CD4-positive, alpha-beta T cell (primary cell): ENCODE measurements around the gene NAV2. TPM values are rescaled to one million over a fixed set of nuclear protein-coding genes. Genes with fewer than 3 reads are reported as not detected.

Experiments
- ATAC-seq: fragments of 200-7000 bp; cut with Tn5 transposase; one replicate; pipeline ENCODE4 v1.10.0; 2022; ENCODE audit warnings: mild to moderate bottlenecking; ENCODE audit not compliant: poor library complexity
- CTCF ChIA-PET: fragments of 350-600 bp; sonication (Branson Sonifier 250); formaldehyde crosslinking; loops from one replicate; lab custom pipeline; 2021; ENCODE audit warnings: antibody characterized with exemption, inconsistent platforms; lab: Charles Lee
- POLR2A ChIA-PET: fragments of 350-600 bp; sonication (Branson Sonifier 250); formaldehyde crosslinking; loops from one replicate; lab custom pipeline; 2021; ENCODE audit warnings: antibody characterized with exemption, inconsistent platforms; lab: Charles Lee
- DNase-seq, 14 experiments: peaks; one replicate each; pipeline ENCODE4 v3.0.0-alpha.2; 2013 to 2020; ENCODE audit warnings: mixed read lengths in 2 of 14
- H3K27ac ChIP-seq, 2 donors: one replicate each; pipeline versions ENCODE4 v1.5.1 to v1.7.0; 2013; ENCODE audit warnings: low read length in 2 of 2, low read depth in 1 of 2, mild to moderate bottlenecking in 1 of 2
- H3K27me3 ChIP-seq, 2 experiments: 1 replicate in 1 of 2; 2 replicates in 1 of 2; pipeline versions ENCODE4 v1.6.1 to v1.7.0; 2013; ENCODE audit warnings: low read length in 2 of 2, control low read depth in 1 of 2, mild to moderate bottlenecking in 1 of 2, moderate library complexity in 1 of 2; ENCODE audit not compliant: insufficient read depth in 2 of 2, control insufficient read depth in 1 of 2
- H3K36me3 ChIP-seq: one replicate; pipeline ENCODE4 v1.6.1; 2013; ENCODE audit warnings: low read length, control low read depth; ENCODE audit not compliant: insufficient read depth
- H3K4me1 ChIP-seq: one replicate; pipeline ENCODE4 v1.6.1; 2013; ENCODE audit warnings: low read length, control low read depth; ENCODE audit not compliant: insufficient read depth
- H3K4me3 ChIP-seq: one replicate; pipeline ENCODE4 v1.5.1; 2013; ENCODE audit warnings: mild to moderate bottlenecking, low read length, moderate library complexity
- H3K9me3 ChIP-seq, 2 experiments: 1 replicate in 1 of 2; 2 replicates in 1 of 2; pipeline versions ENCODE4 v1.6.1 to v1.7.0; 2013; ENCODE audit warnings: low read length in 2 of 2, mild to moderate bottlenecking in 2 of 2, control low read depth in 1 of 2, moderate library complexity in 1 of 2; ENCODE audit not compliant: control insufficient read depth in 1 of 2, insufficient read depth in 1 of 2
- H3K27ac Mint-ChIP-seq: one replicate; pipeline ENCODE4 v1.8.0; 2020; ENCODE audit warnings: mixed read lengths
- H3K27me3 Mint-ChIP-seq: one replicate; pipeline ENCODE4 v1.8.0; 2021; ENCODE audit warnings: mixed read lengths
- H3K36me3 Mint-ChIP-seq: one replicate; pipeline ENCODE4 v1.8.0; 2021; ENCODE audit warnings: low read depth, mixed read lengths
- H3K4me1 Mint-ChIP-seq: one replicate; pipeline ENCODE4 v1.8.0; 2021; ENCODE audit warnings: low read depth, mixed read lengths
- H3K4me3 Mint-ChIP-seq: one replicate; pipeline ENCODE4 v1.8.0; 2020; ENCODE audit warnings: mild to moderate bottlenecking, mixed read lengths
- H3K9me3 Mint-ChIP-seq: one replicate; pipeline ENCODE4 v1.8.0; 2020; ENCODE audit warnings: mixed read lengths
- intact Hi-C, 2 experiments: fragments of 100-400 bp; cut with DNase I in 1 of 2; cut with micrococcal nuclease in 1 of 2; formaldehyde crosslinking; loops; one replicate each; pipeline versions ENCODE4 v1.15.1 to v1.9.0; 2023 to 2025; cut with DNase I, micrococcal nuclease
- total RNA-seq, 174 experiments: library from RNA in 2 of 174; stranded (reverse) in 2 of 174; gene quantifications; one replicate each; pipeline ENCODE4 v1.2.3 and lab custom pipeline; 2021 to 2026
- TF ChIP-seq, protein P1 (sequence below): fragments of 200-600 bp; IDR thresholded peaks from one replicate; pipeline ENCODE4 v1.8.0; 2022; ENCODE audit warnings: antibody characterized with exemption, mild to moderate bottlenecking

NAV2 gene
- total RNA-seq, 2 experiments from 2014 or later, result 0.55 to 0.64 TPM

DNA sequence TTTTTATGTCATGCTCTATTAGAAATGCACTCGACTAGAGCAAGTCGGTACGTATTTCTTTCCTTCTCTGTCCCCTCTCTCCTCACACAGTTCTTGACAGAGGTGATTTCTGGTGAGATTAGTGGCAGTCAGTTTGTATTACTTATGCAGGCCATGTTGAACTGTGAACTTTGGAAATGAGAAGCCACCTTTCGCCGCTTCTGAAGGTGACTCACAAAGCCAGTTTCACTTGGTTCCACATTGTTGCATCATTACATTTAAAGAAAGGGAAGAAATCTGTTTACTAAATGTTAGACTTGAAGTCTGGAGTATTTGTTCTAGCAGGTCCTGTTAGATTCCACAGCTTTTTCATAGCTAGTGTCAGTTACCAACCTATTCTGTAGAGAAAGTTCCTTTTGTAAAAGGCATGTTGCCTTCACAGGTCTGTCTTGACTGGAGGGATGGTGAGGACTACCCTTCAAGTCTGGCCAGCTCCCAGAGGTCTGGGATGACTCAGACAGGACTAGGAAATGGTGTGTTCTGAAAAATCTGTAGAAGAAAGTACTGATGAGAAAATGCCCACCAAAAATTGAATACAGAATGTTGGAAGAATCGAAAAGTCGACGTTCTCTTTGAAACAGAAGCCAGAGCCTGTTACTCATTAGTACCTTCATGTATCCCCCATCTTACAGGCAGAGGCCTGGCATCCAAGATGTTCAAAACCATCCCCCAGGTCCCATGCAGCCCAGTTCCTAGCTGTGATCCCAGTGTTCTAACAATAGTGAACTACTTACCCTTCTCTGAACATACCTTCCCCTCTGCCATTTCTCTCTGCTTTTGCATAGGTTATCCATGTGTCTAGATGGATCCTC, 266.3 kb downstream of the NAV2 start:
- Mint-ChIP-seq H3K27ac (no peak overlapping the region), H3K36me3 (no peaks in the 10 kb centered on the region), H3K4me1 (no peaks in the 10 kb centered on the region), H3K27me3 (no peaks in the 10 kb centered on the region), H3K9me3 (no peaks in the 10 kb centered on the region), H3K4me3 (no peak overlapping the region)
- Histone ChIP-seq H3K4me1 (no peaks in the 10 kb centered on the region), H3K4me3 (no peak overlapping the region), H3K36me3 (no peaks in the 10 kb centered on the region), H3K27ac (no peak overlapping the region), H3K27me3 (no peaks in the 10 kb centered on the region), H3K9me3 (no peaks in the 10 kb centered on the region)
- ATAC-seq, result no peak
- TF ChIP-seq, protein P1, sequence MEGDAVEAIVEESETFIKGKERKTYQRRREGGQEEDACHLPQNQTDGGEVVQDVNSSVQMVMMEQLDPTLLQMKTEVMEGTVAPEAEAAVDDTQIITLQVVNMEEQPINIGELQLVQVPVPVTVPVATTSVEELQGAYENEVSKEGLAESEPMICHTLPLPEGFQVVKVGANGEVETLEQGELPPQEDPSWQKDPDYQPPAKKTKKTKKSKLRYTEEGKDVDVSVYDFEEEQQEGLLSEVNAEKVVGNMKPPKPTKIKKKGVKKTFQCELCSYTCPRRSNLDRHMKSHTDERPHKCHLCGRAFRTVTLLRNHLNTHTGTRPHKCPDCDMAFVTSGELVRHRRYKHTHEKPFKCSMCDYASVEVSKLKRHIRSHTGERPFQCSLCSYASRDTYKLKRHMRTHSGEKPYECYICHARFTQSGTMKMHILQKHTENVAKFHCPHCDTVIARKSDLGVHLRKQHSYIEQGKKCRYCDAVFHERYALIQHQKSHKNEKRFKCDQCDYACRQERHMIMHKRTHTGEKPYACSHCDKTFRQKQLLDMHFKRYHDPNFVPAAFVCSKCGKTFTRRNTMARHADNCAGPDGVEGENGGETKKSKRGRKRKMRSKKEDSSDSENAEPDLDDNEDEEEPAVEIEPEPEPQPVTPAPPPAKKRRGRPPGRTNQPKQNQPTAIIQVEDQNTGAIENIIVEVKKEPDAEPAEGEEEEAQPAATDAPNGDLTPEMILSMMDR, result no peak
- DNase-seq, result no peak
- intact Hi-C loops, result no loop called here
- ChIA-PET POLR2A (no interaction called here), CTCF (no interaction called here)

DNA sequence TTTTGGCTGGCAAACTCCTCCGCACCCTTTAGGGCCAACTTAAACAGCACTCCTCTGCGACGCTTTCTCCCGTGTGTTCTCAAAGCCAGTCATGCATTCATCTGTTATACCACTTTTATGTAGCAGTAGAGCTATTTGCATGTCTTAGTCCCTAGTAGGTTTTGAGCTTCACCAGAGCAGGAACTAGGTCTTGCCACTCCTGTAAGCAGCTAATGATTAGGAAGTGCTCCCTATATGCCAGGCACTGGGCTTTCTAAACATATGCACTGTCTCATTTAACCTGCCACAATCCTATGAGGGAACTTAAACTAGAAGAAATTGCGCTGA, 266.8 kb downstream of the NAV2 start:
- Mint-ChIP-seq H3K27ac (no peak overlapping the region), H3K4me3 (no peak overlapping the region), H3K27me3 (no peaks in the 10 kb centered on the region), H3K36me3 (no peaks in the 10 kb centered on the region), H3K4me1 (no peaks in the 10 kb centered on the region), H3K9me3 (no peaks in the 10 kb centered on the region)
- ChIA-PET CTCF (no interaction called here), POLR2A (no interaction called here)
- no peaks in the 10 kb centered on the region for H3K27me3 ChIP-seq
- no peaks in the 10 kb centered on the region for H3K9me3 ChIP-seq
- TF ChIP-seq, protein P1, result no peak
- H3K4me1 ChIP-seq, result no peaks in the 10 kb centered on the region
- no peak overlapping the region for H3K27ac ChIP-seq
- DNase-seq, result no peak
- no peaks in the 10 kb centered on the region for H3K36me3 ChIP-seq
- ATAC-seq, result no peak
- H3K4me3 ChIP-seq, result no peak overlapping the region
- intact Hi-C loops, result no loop called here

DNA sequence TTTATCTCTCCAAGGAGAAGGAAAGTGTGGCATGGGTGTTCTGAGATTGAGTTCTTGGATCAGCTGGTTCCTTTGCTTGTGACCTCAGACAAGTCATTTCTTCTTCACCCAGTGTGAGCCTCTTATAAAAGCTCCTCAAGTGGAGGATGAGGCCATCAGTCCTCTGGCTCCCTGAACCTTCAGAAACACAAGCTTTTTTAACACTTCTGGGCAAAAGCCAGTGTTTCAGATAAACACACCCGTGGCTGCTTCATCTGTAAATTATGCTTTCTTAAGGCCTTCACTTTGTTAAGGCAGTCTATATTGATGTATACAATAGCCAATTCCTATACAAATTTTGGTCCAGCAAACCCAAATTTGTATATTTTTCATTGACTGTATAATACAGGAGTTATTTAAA, 267.8 kb downstream of the NAV2 start:
- Mint-ChIP-seq H3K36me3 (no peaks in the 10 kb centered on the region), H3K4me1 (no peaks in the 10 kb centered on the region), H3K4me3 (no peak overlapping the region), H3K27me3 (no peaks in the 10 kb centered on the region), H3K9me3 (no peaks in the 10 kb centered on the region), H3K27ac (no peak overlapping the region)
- no peaks in the 10 kb centered on the region for H3K27me3 ChIP-seq
- H3K4me1 ChIP-seq, result no peaks in the 10 kb centered on the region
- CTCF ChIA-PET, result no interaction called here
- H3K36me3 ChIP-seq, result no peaks in the 10 kb centered on the region
- no peak overlapping the region for H3K27ac ChIP-seq
- DNase-seq (no peak), ATAC-seq (no peak)
- H3K9me3 ChIP-seq, result no peaks in the 10 kb centered on the region
- intact Hi-C loops, result no loop called here
- TF ChIP-seq, protein P1, result no peak
- no peak overlapping the region for H3K4me3 ChIP-seq
- POLR2A ChIA-PET, result no interaction called here
